Gastrocnemius medialis (tissue), 4 donors: Measurements from ENCODE around the gene WDFY3.

Source experiments
- POLR2A ChIP-seq, 2 donors: fragments of 450-650 bp; IDR thresholded peaks; one replicate each; pipeline ENCODE4 v1.6.1; 2017; ENCODE audit warnings: antibody characterized with exemption in 2 of 2, mild to moderate bottlenecking in 2 of 2, moderate library complexity in 2 of 2
- TF ChIP-seq, protein P1 (sequence below), 5 experiments: fragments of 450-650 bp in 3 of 5; fragments of 200-600 bp in 2 of 5; sonication (generic) in 2 of 5; IDR thresholded peaks in 4 of 5; conservative IDR thresholded peaks in 1 of 5; 1 replicate in 4 of 5; 2 replicates in 1 of 5; pipeline ENCODE4 v1.5.1; 2016 to 2019; ENCODE audit warnings: antibody characterized with exemption in 5 of 5, mild to moderate bottlenecking in 3 of 5, moderate library complexity in 3 of 5

DNA sequence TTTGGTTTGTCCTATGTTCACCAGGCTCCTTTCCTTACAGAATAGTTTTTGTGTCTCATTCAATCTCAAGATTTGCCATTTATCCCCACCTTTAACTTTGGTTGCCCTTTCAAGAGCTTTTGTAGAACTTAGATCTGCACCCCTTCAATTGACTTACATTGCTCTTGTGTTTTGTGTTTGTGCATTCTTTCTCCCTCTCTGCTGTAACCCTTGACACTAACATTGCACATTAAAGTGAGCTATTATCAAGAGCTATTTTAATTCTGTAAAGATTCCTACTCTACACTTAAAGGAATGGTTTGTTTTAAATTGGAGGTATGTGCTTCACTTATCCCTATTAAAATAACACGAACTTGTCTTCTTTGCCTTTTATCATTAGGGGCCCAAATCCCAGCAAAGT, 318.3 kb downstream of the WDFY3 start:
- TF ChIP-seq, protein P1, sequence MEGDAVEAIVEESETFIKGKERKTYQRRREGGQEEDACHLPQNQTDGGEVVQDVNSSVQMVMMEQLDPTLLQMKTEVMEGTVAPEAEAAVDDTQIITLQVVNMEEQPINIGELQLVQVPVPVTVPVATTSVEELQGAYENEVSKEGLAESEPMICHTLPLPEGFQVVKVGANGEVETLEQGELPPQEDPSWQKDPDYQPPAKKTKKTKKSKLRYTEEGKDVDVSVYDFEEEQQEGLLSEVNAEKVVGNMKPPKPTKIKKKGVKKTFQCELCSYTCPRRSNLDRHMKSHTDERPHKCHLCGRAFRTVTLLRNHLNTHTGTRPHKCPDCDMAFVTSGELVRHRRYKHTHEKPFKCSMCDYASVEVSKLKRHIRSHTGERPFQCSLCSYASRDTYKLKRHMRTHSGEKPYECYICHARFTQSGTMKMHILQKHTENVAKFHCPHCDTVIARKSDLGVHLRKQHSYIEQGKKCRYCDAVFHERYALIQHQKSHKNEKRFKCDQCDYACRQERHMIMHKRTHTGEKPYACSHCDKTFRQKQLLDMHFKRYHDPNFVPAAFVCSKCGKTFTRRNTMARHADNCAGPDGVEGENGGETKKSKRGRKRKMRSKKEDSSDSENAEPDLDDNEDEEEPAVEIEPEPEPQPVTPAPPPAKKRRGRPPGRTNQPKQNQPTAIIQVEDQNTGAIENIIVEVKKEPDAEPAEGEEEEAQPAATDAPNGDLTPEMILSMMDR (IDR thresholded peaks at IDR 0.05 in 4 of 5, conservative IDR thresholded peaks at IDR 0.05 in 1 of 5) = no peak
- TF ChIP-seq POLR2A (IDR thresholded peaks at IDR 0.05) = no peak
